Measurements from ENCODE around the gene AAGAB. TPM values are rescaled to one million over a fixed set of nuclear protein-coding genes. Genes with fewer than 3 reads are reported as not detected.
A peak's percentile ranks its signal among the peaks of the same experiment; 100 is the strongest.

Gene AAGAB
- total RNA-seq, 1 experiment from 2014 or later, result 40.1 TPM

- Histone ChIP-seq H2BK15ac (ENCODE audit: low read depth, low read length) (no peak overlapping the region), H3K23me2 (ENCODE audit: insufficient read length, low read depth, low read length, poor library complexity, severe bottlenecking) (no peaks in the 10 kb centered on the region), H3K27me3 (ENCODE audit: insufficient read depth, low read length) (no peaks in the 10 kb centered on the region), H2BK12ac (ENCODE audit: insufficient read length, low read depth, low read length) (no peak overlapping the region), H3K56ac (ENCODE audit: insufficient read length, low read depth, low read length) (no peak overlapping the region), H3K9ac (ENCODE audit: extremely low read depth, insufficient read length, low read length) (no peak overlapping the region), H2BK5ac (ENCODE audit: insufficient read length, low read length) (no peak overlapping the region), H3K14ac (ENCODE audit: insufficient read depth, low read length) (no peak overlapping the region), H3K4me1 (ENCODE audit: insufficient read depth, low read length) (no peaks in the 10 kb centered on the region), H4K8ac (replicated peaks; ENCODE audit: insufficient read length, low read depth, low read length) (no peak overlapping the region), H3T11ph (ENCODE audit: low read length) (no peak overlapping the region), H3K79me1 (ENCODE audit: insufficient read depth, low read depth, low read length, poor library complexity, severe bottlenecking) (no peaks in the 10 kb centered on the region), H4K5ac (ENCODE audit: insufficient read length, low read depth, low read length) (no peak overlapping the region), H3K4me2 (ENCODE audit: insufficient read depth, insufficient read length, low read length) (no peak overlapping the region), H2BK20ac (ENCODE audit: low read depth, low read length, poor library complexity, severe bottlenecking) (no peak overlapping the region), H4K20me1 (ENCODE audit: control insufficient read depth, insufficient read depth, insufficient read length) (no peaks in the 10 kb centered on the region), H4K91ac (ENCODE audit: insufficient read length, low read depth, low read length) (no peak overlapping the region), H2BK120ac (ENCODE audit: low read depth, low read length, poor library complexity, severe bottlenecking) (no peak overlapping the region), H3K79me2 (ENCODE audit: insufficient read depth, low read length) (no peaks in the 10 kb centered on the region), H3K18ac (ENCODE audit: insufficient read length, low read depth, low read length) (no peak overlapping the region), H3K4ac (ENCODE audit: low read depth, low read length) (no peak overlapping the region), H3K9me3 (ENCODE audit: control insufficient read depth, low read depth, low read length) (no peaks in the 10 kb centered on the region), H2AK5ac (ENCODE audit: insufficient read length, low read length) (no peak overlapping the region), H3K27ac (ENCODE audit: insufficient read length, low read depth, low read length) (no peak overlapping the region), H2AFZ (ENCODE audit: low read length) (no peak overlapping the region), H3K23ac (ENCODE audit: insufficient read length, low read depth, low read length) (no peak overlapping the region)
- TF ChIP-seq CTCF (conservative IDR thresholded peaks at IDR 0.05), result no peak
- no peak for DNase-seq
- Mint-ChIP-seq H3K27ac (peak overlapping the region in 1 of 3 experiments; percentile 92; a peak in 2 of 7 replicates), H3K9me3 (no peaks in the 10 kb centered on the region), H3K4me3 (no peak overlapping the region), H3K4me1 (peaks cover 6 to 8% of the 10 kb centered on the region in 2 experiments; a peak in 2 of 4 replicates), H3K27me3 (ENCODE audit: low read depth) (no peaks in the 10 kb centered on the region), H3K36me3 (ENCODE audit: insufficient read depth in 1 of 3, low read depth in 3 of 3) (peaks cover 6 to 66% (median 16%) of the 10 kb centered on the region in 3 experiments)
- WGBS (ENCODE audit: extremely low coverage, insufficient read length, low lambda C conversion rate), result no CpG with 5 or more reads among the region's 6 CpGs
These were observed 69.4 kb downstream of the AAGAB start for GRCh38 chr15:67185051-67185450.
